Neuron (in vitro differentiated cells): ENCODE results near the gene CCDC74B.
"Not testable (repeated sequence)": the region's sequence is repeated elsewhere in the genome, so short reads cannot be mapped to it uniquely, and the experiment has no call there.

ENCODE experiments used
- H2AFZ ChIP-seq: one replicate; pipeline ENCODE4 v1.6.1; 2013; ENCODE audit warnings: low read depth, mild to moderate bottlenecking, inconsistent platforms, low read length, moderate library complexity
- H3K27me3 ChIP-seq: one replicate; pipeline ENCODE4 v1.6.1; 2013; ENCODE audit warnings: low read length; ENCODE audit not compliant: insufficient read depth
- H3K36me3 ChIP-seq: one replicate; pipeline ENCODE4 v1.6.1; 2013; ENCODE audit warnings: low read length; ENCODE audit not compliant: insufficient read depth
- H3K4me1 ChIP-seq: one replicate; pipeline ENCODE4 v1.6.1; 2013; ENCODE audit warnings: low read length; ENCODE audit not compliant: insufficient read depth
- H3K4me3 ChIP-seq: 2 replicates; pipeline ENCODE4 v1.5.1; 2013; ENCODE audit warnings: mild to moderate bottlenecking, low read length, moderate library complexity
- H3K9me3 ChIP-seq: one replicate; pipeline ENCODE4 v1.6.1; 2013; ENCODE audit warnings: low read length

Gene CCDC74B

GRCh38 chr2:130181880-130182682 is 37.2 kb upstream of the CCDC74B start, which contains the start of gene MZT2B:
Gene MZT2B (plus strand): TSS chr2:130182262. CDS start chr2:130182283, 21 bp downstream.
- peak within 1 kb of the TSS; percentile 39 for H2AFZ ChIP-seq

GRCh38 chr2:130181325-130181879 is 36.5 kb upstream of the CCDC74B start, which contains the start of gene SMPD4:
Gene SMPD4 (minus strand): TSS chr2:130181602. CDS start chr2:130176592, 5,010 bp downstream.
- no peaks in the 10 kb centered on the region for H3K27me3 ChIP-seq
- H3K4me3 ChIP-seq: peak within 1 kb of the TSS; percentile 94
- H3K4me1 ChIP-seq: peaks cover 21% of the 10 kb centered on the region
- H3K36me3 ChIP-seq: peaks cover 10% of the 10 kb centered on the region
- H3K9me3 ChIP-seq: no peaks in the 10 kb centered on the region
- H2AFZ ChIP-seq: peak within 1 kb of the TSS; percentile 39

More at GRCh38 chr2:130181880-130182682, 37.2 kb upstream of the CCDC74B start, which contains the start of gene MZT2B:
- not testable (repeated sequence) for H3K9me3 ChIP-seq, H3K36me3 ChIP-seq, H3K27me3 ChIP-seq
- Histone ChIP-seq H3K4me1 (peaks cover 21% of the 10 kb centered on the region), H3K4me3 (peak within 1 kb of the TSS; percentile 94)

- H3K27me3 ChIP-seq, H3K9me3 ChIP-seq, H2AFZ ChIP-seq: not testable (repeated sequence)
- Histone ChIP-seq H3K36me3 (peaks cover 14% of the 10 kb centered on the region), H3K4me1 (peaks cover 21% of the 10 kb centered on the region), H3K4me3 (peak overlapping the region; percentile 94)
Observed at GRCh38 chr2:130180404-130181324, 35.8 kb upstream of the CCDC74B start.

GRCh38 chr2:130174866-130175265 is 30.0 kb upstream of the CCDC74B start:
- not testable (repeated sequence) for H2AFZ ChIP-seq, H3K27me3 ChIP-seq, H3K4me1 ChIP-seq, H3K4me3 ChIP-seq, H3K9me3 ChIP-seq
- H3K36me3 ChIP-seq: peaks cover 51% of the 10 kb centered on the region

- no peaks in the 10 kb centered on the region for H3K9me3 ChIP-seq
- H3K4me3 ChIP-seq: no peak overlapping the region
- H3K36me3 ChIP-seq: peaks cover 68% of the 10 kb centered on the region
- H2AFZ ChIP-seq: no peak overlapping the region
- H3K4me1 ChIP-seq: no peaks in the 10 kb centered on the region
- no peaks in the 10 kb centered on the region for H3K27me3 ChIP-seq
Observed at GRCh38 chr2:130169896-130170295, 25.0 kb upstream of the CCDC74B start.

GRCh38 chr2:130169163-130169562 is 24.3 kb upstream of the CCDC74B start:
- H2AFZ ChIP-seq, H3K9me3 ChIP-seq, H3K27me3 ChIP-seq, H3K4me3 ChIP-seq, H3K4me1 ChIP-seq: not testable (repeated sequence)
- H3K36me3 ChIP-seq: peaks cover 70% of the 10 kb centered on the region

DNA sequence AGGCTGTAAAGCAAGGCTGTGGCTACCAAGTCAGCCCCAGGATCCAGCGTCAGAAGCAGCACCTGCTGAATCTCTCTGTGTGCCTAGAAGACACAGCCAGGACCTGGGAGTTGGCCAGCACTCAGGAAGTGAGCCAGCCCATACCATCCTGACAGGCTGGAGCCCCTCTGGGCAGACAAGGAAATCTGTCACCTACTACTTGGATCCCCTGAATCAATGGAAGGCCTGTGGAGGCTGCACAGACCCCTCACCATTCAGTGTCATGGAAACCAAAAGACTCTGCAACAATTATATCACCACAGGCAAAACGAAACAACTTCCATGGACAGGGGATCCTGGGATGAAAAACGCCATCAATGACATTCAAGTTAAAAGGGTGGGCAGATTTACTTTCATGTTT is 21.7 kb upstream of the CCDC74B start:
- H3K36me3 ChIP-seq: peaks cover 67% of the 10 kb centered on the region
- not testable (repeated sequence) for H2AFZ ChIP-seq, H3K9me3 ChIP-seq, H3K4me3 ChIP-seq, H3K4me1 ChIP-seq, H3K27me3 ChIP-seq

GRCh38 chr2:130165293-130166016 is 20.5 kb upstream of the CCDC74B start:
- H3K36me3 ChIP-seq: peaks cover 64% of the 10 kb centered on the region
- no peaks in the 10 kb centered on the region for H3K9me3 ChIP-seq
- H3K27me3 ChIP-seq: no peaks in the 10 kb centered on the region
- H3K4me3 ChIP-seq: no peak overlapping the region
- H2AFZ ChIP-seq: no peak overlapping the region
- no peaks in the 10 kb centered on the region for H3K4me1 ChIP-seq

GRCh38 chr2:130162968-130163367 is 18.1 kb upstream of the CCDC74B start:
- H3K36me3 ChIP-seq: peaks cover 58% of the 10 kb centered on the region
- H3K4me1 ChIP-seq: no peaks in the 10 kb centered on the region
- H3K9me3 ChIP-seq: no peaks in the 10 kb centered on the region

GRCh38 chr2:130162486-130162885 is 17.6 kb upstream of the CCDC74B start:
- H3K9me3 ChIP-seq, H3K4me1 ChIP-seq, H2AFZ ChIP-seq, H3K4me3 ChIP-seq, H3K27me3 ChIP-seq: not testable (repeated sequence)
- H3K36me3 ChIP-seq: peaks cover 55% of the 10 kb centered on the region

More at GRCh38 chr2:130162968-130163367, 18.1 kb upstream of the CCDC74B start:
- Histone ChIP-seq H3K27me3 (no peaks in the 10 kb centered on the region), H2AFZ (no peak overlapping the region), H3K4me3 (no peak overlapping the region)

- not testable (repeated sequence) for H3K4me1 ChIP-seq, H3K27me3 ChIP-seq, H3K4me3 ChIP-seq, H3K9me3 ChIP-seq, H2AFZ ChIP-seq
- peaks cover 49% of the 10 kb centered on the region for H3K36me3 ChIP-seq
Observed at GRCh38 chr2:130160838-130161705, 16.2 kb upstream of the CCDC74B start.

DNA sequence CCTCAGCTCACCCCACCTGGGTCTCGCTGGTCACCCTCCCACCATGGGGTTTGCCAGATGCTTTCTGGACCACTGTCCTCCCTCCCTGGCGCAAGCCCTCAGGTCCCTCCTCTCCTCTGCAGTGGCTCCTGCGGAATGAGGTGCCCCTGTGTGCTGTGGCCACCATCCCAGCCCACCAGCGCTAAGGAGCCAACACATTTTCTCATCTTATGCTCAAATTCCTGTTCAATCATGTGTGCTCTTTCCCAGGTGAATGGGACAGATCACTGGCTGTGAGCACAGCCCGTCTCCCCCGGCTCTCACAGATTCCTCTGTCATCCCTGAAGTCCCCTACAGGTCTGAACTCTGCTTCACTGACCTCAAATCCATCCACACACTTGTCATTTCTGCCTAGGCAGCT is 15.2 kb upstream of the CCDC74B start:
- Histone ChIP-seq H3K36me3 (peaks cover 46% of the 10 kb centered on the region), H3K27me3 (no peaks in the 10 kb centered on the region), H2AFZ (no peak overlapping the region), H3K4me1 (no peaks in the 10 kb centered on the region), H3K9me3 (no peaks in the 10 kb centered on the region), H3K4me3 (no peak overlapping the region)
